HepG2 (cell line): Measurements from ENCODE around the gene JPH2. TPM values are rescaled to one million over a fixed set of nuclear protein-coding genes. Genes with fewer than 3 reads are reported as not detected.
A peak's percentile ranks its signal among the peaks of the same experiment; 100 is the strongest.

Source experiments
- ATAC-seq: fragments of 200-7000 bp; cut with Tn5 transposase; 3 replicates; pipeline ENCODE4 v1.9.1; 2020; ENCODE audit warnings: mild to moderate bottlenecking, moderate library complexity
- BruUV-seq: library from RNA; stranded (reverse); fragments of 400-500 nt; replicated peaks from 2 replicates; lab custom pipeline; 2021; lab: Mats Ljungman, UMichigan
- CTCF ChIA-PET: fragments of 300-600 bp; formaldehyde crosslinking; extraction: SDS; loops from one replicate; lab custom pipeline; 2021; ENCODE audit warnings: low total read pairs, inconsistent platforms, low intra/inter-chr PET ratio; lab: Yijun Ruan, JAX
- POLR2A ChIA-PET: fragments of 350-600 bp; sonication (Branson Sonifier 250); formaldehyde crosslinking; loops from one replicate; lab custom pipeline; 2020; ENCODE audit warnings: antibody characterized with exemption, inconsistent platforms; lab: Yijun Ruan, JAX
- DNase-seq: peaks from one replicate; pipeline ENCODE4 v3.0.0-alpha.2; 2015; ENCODE audit warnings: low spot score
- FAIRE-seq: peaks from 3 replicates; lab custom pipeline; 2011; peaks lifted over from hg19 to GRCh38; lab: Jason Lieb, UNC
- H2AFZ ChIP-seq: one replicate; pipeline ENCODE4 v1.6.1; 2011; ENCODE audit warnings: low read length, inconsistent platforms
- H3K27ac ChIP-seq: fragments of 300-600 bp; 3 replicates; pipeline ENCODE4 v1.8.0; 2011; ENCODE audit warnings: mixed run types, mild to moderate bottlenecking, mixed read lengths, low read length, inconsistent platforms; ENCODE audit not compliant: insufficient read depth; ENCODE audit errors: extremely low read length
- H3K27me3 ChIP-seq, 2 experiments: fragments of 200-600 bp in 1 of 2; 2 replicates in 1 of 2; 3 replicates in 1 of 2; pipeline versions ENCODE4 v1.6.0 to v1.8.0; 2011; ENCODE audit warnings: low read length in 2 of 2, mild to moderate bottlenecking in 2 of 2, moderate library complexity in 2 of 2, inconsistent platforms in 1 of 2; ENCODE audit not compliant: insufficient read depth in 2 of 2, control insufficient read depth in 1 of 2
- H3K36me3 ChIP-seq, 2 experiments: fragments of 200-600 bp in 1 of 2; replicated peaks in 1 of 2; 2 replicates in 1 of 2; 3 replicates in 1 of 2; pipeline versions ENCODE4 v1.5.1 to v1.8.0; 2011; ENCODE audit warnings: low read length in 2 of 2, inconsistent platforms in 1 of 2; ENCODE audit not compliant: insufficient read depth in 2 of 2, control insufficient read depth in 1 of 2
- H3K4me1 ChIP-seq: 2 replicates; pipeline ENCODE4 v1.5.1; 2012; ENCODE audit warnings: low read length, inconsistent platforms; ENCODE audit not compliant: insufficient read depth
- H3K4me2 ChIP-seq: 2 replicates; pipeline ENCODE4 v1.6.0; 2011; ENCODE audit warnings: low read depth, low read length, inconsistent platforms
- H3K4me3 ChIP-seq, 3 experiments: fragments of 200-600 bp in 1 of 3; sonication (generic), shearing (Covaris generic) in 1 of 3; replicated peaks in 1 of 3; 2 replicates each; pipeline ENCODE4 v1.5.1; 2011 to 2016; ENCODE audit warnings: low read length in 3 of 3, inconsistent platforms in 2 of 3, low read depth in 2 of 3, mild to moderate bottlenecking in 2 of 3, control low read depth in 1 of 3, mixed read lengths in 1 of 3; ENCODE audit not compliant: insufficient read depth in 1 of 3
- H3K79me2 ChIP-seq: one replicate; pipeline ENCODE4 v1.6.1; 2011; ENCODE audit warnings: low read length, inconsistent platforms; ENCODE audit not compliant: insufficient read depth
- H3K9ac ChIP-seq: 2 replicates; pipeline ENCODE4 v1.6.0; 2011; ENCODE audit warnings: mild to moderate bottlenecking, low read depth, low read length, inconsistent platforms; ENCODE audit not compliant: insufficient read depth
- H3K9me3 ChIP-seq: 2 replicates; pipeline ENCODE4 v1.5.1; 2012; ENCODE audit warnings: mild to moderate bottlenecking, low read length
- H4K20me1 ChIP-seq: 2 replicates; pipeline ENCODE4 v1.6.0; 2011; ENCODE audit warnings: inconsistent platforms, mild to moderate bottlenecking, low read length, moderate library complexity; ENCODE audit not compliant: insufficient read depth
- ATF7 ChIP-seq, 2 experiments: fragments of 450-650 bp in 1 of 2; sonication (generic) in 1 of 2; formaldehyde crosslinking in 1 of 2; IDR thresholded peaks; 2 replicates each; pipeline versions ENCODE4 v1.4.0 to v1.6.1; 2016 to 2020; ENCODE audit warnings: antibody characterized with exemption in 1 of 2, mild to moderate bottlenecking in 1 of 2, missing genetic modification reagents in 1 of 2
- CHD2 ChIP-seq: IDR thresholded peaks from 2 replicates; pipeline ENCODE4 v1.6.1; 2011; ENCODE audit warnings: low read depth, low read length, improper control_type of control experiment
- NFE2L1 ChIP-seq: sonication (generic); formaldehyde crosslinking; IDR thresholded peaks from 2 replicates; pipeline ENCODE4 v1.4.0; 2020; ENCODE audit warnings: missing genetic modification reagents, mild to moderate bottlenecking, borderline replicate concordance
- SMYD3 ChIP-seq: sonication (generic); formaldehyde crosslinking; IDR thresholded peaks from 2 replicates; pipeline ENCODE4 v1.8.1; 2023; ENCODE audit warnings: mild to moderate bottlenecking, missing genetic modification reagents
- WGBS: methylation state at CpG from one replicate; pipeline ENCODE4 v1.1.6; 2017; ENCODE audit warnings: low lambda C conversion rate; 5-methylcytosine and 5-hydroxymethylcytosine counted together
- in situ Hi-C: cut with HindIII; loops from 2 replicates; pipeline ENCODE4 v1.10.0; 2017; ENCODE audit warnings: low pct_unique_long_range_greater_than_20kb; ENCODE audit not compliant: extremely low pct_ligation_motif_present
- intact Hi-C: fragments of 100-400 bp; cut with micrococcal nuclease; formaldehyde crosslinking; loops from one replicate; pipeline ENCODE4 v1.10.0; 2022; ENCODE audit not compliant: unreplicated experiment
- polyA plus RNA-seq, 8 experiments: library from polyadenylated mRNA; depleted of rRNA in 3 of 8; stranded (reverse) in 7 of 8; unstranded in 1 of 8; fragments of >200 nt; fragmentation: Illumina TruSeq in 4 of 8; extraction: Trizol in 4 of 8; gene quantifications; 2 replicates each; pipeline versions ENCODE4 v1.2.1 to v1.2.3, GENCODE V29; 2011 to 2016; ENCODE audit warnings: low read depth in 4 of 8, missing spikeins in 1 of 8, mixed read lengths in 1 of 8; ENCODE audit not compliant: insufficient read depth in 1 of 8
- total RNA-seq, 5 experiments: library from RNA; depleted of rRNA; stranded (reverse); fragments of >200 nt; fragmentation: Illumina TruSeq; extraction: Trizol; gene quantifications; 2 replicates each; pipeline ENCODE4 v1.2.3, GENCODE V29; 2016; ENCODE audit warnings: low read depth in 1 of 5

JPH2 gene
- total and polyA plus RNA-seq, 2 of the 13 experiments (the other 11 are each of a cell fraction or from before 2014, with no cell fraction given): 0.42 TPM; not detected in 1

DNA sequence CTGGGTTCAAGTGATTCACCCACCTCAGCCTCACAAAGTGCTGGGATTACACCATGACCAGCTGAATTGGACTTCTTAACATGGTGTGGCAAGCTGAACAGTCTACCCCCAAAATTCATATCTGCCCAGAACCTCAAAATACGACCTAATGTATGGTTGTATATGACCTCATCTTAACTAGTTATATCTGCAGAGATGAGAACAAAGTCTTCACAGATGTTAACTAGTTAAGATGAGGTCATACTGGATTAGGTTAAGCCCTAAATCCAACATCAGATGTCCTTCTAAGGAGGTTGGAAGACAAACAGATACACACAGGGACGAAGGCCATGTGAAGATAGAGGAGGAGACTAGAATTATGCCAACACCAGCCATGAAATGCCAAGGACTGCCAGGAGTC lies 102.5 kb downstream of the JPH2 start:
- POLR2A ChIA-PET: no interaction called here
- CTCF ChIA-PET: no interaction called here
- intact Hi-C loops (no loop called here), in situ Hi-C loops (loop anchor here (5.0 kb wide), 2 partner anchors 332 to 637 kb away; no protein-coding TSS in a partner anchor)
- no peak for FAIRE-seq
- TF ChIP-seq ATF7 (IDR thresholded peaks at IDR 0.05) (peak; percentile 94), ATF7 (CRISPR knock-in tag; IDR thresholded peaks at IDR 0.05) (no peak), CHD2 (no peak)
- H3K4me3 ChIP-seq: no peak overlapping the region
- H3K27ac ChIP-seq: no peak overlapping the region
- no peak for DNase-seq
- H3K4me1 ChIP-seq: no peaks in the 10 kb centered on the region
- no peak overlapping the region for H3K4me2 ChIP-seq
- no TSS peak for BruUV-seq
- H3K79me2 ChIP-seq: no peaks in the 10 kb centered on the region
- no peak overlapping the region for H2AFZ ChIP-seq
- ATAC-seq: no peak
- H3K36me3 ChIP-seq: no peaks in the 10 kb centered on the region
- H3K27me3 ChIP-seq: peaks cover 3 to 57% of the 10 kb centered on the region in 2 experiments; a peak in 3 of 5 replicates
- H3K9me3 ChIP-seq: no peaks in the 10 kb centered on the region
- WGBS: 0% methylated on average over 2 of the region's 2 CpGs
- H3K9ac ChIP-seq: no peak overlapping the region
- no peaks in the 10 kb centered on the region for H4K20me1 ChIP-seq

DNA sequence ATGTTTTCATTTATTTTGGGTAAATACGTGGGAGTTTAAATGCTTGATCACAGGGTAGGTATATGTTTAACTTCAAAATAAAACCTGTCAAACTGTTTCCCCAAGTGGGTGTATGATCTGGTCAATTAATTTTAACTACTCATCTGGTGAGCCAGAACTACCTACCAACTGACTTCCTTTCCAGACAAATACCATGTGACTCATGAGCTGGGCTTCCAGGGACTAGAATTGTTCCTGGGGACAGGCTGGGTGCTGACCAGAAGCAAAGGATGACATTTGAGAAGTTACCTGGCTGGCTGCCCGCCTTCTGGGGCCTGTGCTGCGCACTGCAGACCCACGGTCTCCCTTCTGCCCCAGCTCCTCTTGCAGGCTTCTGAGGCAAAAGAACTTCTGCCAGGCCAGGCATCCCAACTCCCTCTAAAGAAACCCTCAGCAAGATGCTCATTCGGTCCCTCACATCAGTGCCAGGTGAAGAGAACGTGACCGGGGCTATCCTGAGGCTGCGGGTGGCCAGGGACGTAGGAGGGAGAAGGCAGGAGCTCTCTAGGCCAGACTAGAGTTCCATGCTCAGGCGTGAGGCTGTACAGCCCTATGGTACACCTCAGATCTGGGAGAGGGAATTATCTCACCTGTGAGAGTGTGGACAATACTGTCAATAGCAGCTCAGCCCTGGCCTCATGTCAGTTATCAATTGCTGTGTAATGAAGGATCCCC lies 103.6 kb downstream of the JPH2 start:
- no peak for DNase-seq
- no peaks in the 10 kb centered on the region for H4K20me1 ChIP-seq
- BruUV-seq: no TSS peak
- TF ChIP-seq SMYD3 (CRISPR knock-in tag) (no peak), NFE2L1 (no peak)
- TF ChIP-seq, all 625 proteins: peak for 0
- in situ Hi-C loops: loop anchor here (5.0 kb wide), 2 partner anchors 331 to 636 kb away; no protein-coding TSS in a partner anchor
- Histone ChIP-seq H3K4me3 (no peak overlapping the region), H3K27me3 (peaks cover 3 to 61% of the 10 kb centered on the region in 2 experiments; a peak in 3 of 5 replicates), H3K9me3 (no peaks in the 10 kb centered on the region), H3K27ac (no peak overlapping the region), H3K9ac (no peak overlapping the region), H3K4me1 (no peaks in the 10 kb centered on the region), H3K4me2 (no peak overlapping the region), H3K79me2 (no peaks in the 10 kb centered on the region), H2AFZ (no peak overlapping the region), H3K36me3 (no peaks in the 10 kb centered on the region)
- 15% methylated on average over 9 of the region's 10 CpGs for WGBS
- CTCF ChIA-PET: no interaction called here
- no peak for ATAC-seq
- FAIRE-seq: no peak
- POLR2A ChIA-PET: no interaction called here
- intact Hi-C loops: no loop called here
